NCI-H2227 treated with DMSO at 0.1 percent for 48 hours (cell line): Measurements from ENCODE around the gene FAP.
A peak's percentile ranks its signal among the peaks of the same experiment; 100 is the strongest.

ENCODE experiments used
- DNase-seq: peaks from one replicate; lab custom pipeline; 2025; lab: John Stamatoyannopoulos, UW

FAP gene

GRCh38 chr2:162243294-162243693 lies at the start of gene FAP:
TSS of gene FAP (minus strand) at chr2:162243445. CDS start at chr2:162243327, 118 bp downstream.
- DNase-seq = no peak

- no peak for DNase-seq
These were observed 48.5 kb upstream of the FAP start for GRCh38 chr2:162291748-162292147.

- no peak for DNase-seq
These were observed 39.6 kb upstream of the FAP start for GRCh38 chr2:162282765-162283425.

- DNase-seq = no peak
These were observed 37.4 kb upstream of the FAP start for GRCh38 chr2:162280654-162281053.

- DNase-seq = no peak
These were observed 34.1 kb upstream of the FAP start for GRCh38 chr2:162277381-162277780.

GRCh38 chr2:162267996-162268395 lies 24.8 kb upstream of the FAP start:
- no peak for DNase-seq

- DNase-seq = no peak
These were observed 24.3 kb upstream of the FAP start for GRCh38 chr2:162267496-162267895.

GRCh38 chr2:162266460-162266760 lies 23.2 kb upstream of the FAP start:
- DNase-seq = no peak

- peak; percentile 47 for DNase-seq
These were observed 22.6 kb upstream of the FAP start for GRCh38 chr2:162265666-162266459.

- DNase-seq = no peak
These were observed 18.0 kb upstream of the FAP start for GRCh38 chr2:162261032-162261945.

- no peak for DNase-seq
These were observed 15.4 kb upstream of the FAP start for GRCh38 chr2:162258686-162259085.

GRCh38 chr2:162258169-162258568 lies 14.9 kb upstream of the FAP start:
- no peak for DNase-seq

GRCh38 chr2:162257425-162257824 lies 14.2 kb upstream of the FAP start:
- no peak for DNase-seq

- no peak for DNase-seq
These were observed 13.3 kb upstream of the FAP start for GRCh38 chr2:162256591-162256991.

GRCh38 chr2:162254236-162254871 lies 11.1 kb upstream of the FAP start:
- no peak for DNase-seq

GRCh38 chr2:162253435-162253834 lies 10.2 kb upstream of the FAP start:
- no peak for DNase-seq

GRCh38 chr2:162252153-162252552 lies 8.9 kb upstream of the FAP start:
- DNase-seq = no peak

GRCh38 chr2:162245781-162246180 lies 2.5 kb upstream of the FAP start:
- DNase-seq = no peak

GRCh38 chr2:162245061-162245460 lies 1.8 kb upstream of the FAP start:
- DNase-seq = no peak

- DNase-seq = no peak
These were observed 1.3 kb upstream of the FAP start for GRCh38 chr2:162244541-162245031.

GRCh38 chr2:162243715-162244114 lies 470 bp upstream of the FAP start:
- DNase-seq = no peak
